Measurements from ENCODE around the gene FEM1B.

Gene FEM1B

DNA sequence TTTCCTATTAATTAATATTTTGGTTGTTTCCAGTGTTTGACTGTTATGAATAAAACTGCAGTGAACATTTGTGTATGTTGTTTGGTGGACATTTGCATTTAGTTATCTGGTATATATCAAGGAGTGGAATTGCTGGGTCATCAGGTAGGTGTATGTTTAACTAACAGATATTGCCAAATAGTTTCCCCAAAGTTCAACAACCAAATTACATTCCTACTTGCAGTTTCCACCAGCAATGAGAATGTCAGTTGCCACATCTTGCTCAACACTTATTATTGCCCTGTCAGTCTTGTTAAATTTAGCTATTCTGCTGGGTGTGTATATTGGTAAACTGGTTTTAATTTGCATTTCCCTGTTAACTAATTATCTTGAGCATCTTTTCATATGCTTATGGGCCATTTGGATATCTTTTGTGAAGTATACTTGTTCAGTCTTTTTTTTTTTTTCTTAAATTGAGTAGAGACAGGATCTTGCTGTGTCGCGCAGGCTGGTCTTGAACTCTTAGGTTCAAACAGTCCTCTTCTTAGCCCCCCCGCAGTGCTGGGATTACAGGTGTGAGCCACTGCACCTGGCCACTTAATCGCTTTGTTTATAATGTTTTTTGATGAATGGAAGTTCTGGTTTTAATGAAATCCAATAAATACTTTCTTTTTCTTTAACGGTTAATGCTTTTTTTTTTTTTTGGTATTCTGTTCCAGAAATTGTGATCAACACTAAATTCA is 7.9 kb downstream of the FEM1B start:
- no peak for DNase-seq (ENCODE audit: low read depth)

GRCh38 chr15:68286256-68286655 is 8.7 kb downstream of the FEM1B start:
- no peak for DNase-seq (ENCODE audit: low read depth)

GRCh38 chr15:68289057-68289456 is 11.5 kb downstream of the FEM1B start:
- DNase-seq (ENCODE audit: low read depth): no peak

DNA sequence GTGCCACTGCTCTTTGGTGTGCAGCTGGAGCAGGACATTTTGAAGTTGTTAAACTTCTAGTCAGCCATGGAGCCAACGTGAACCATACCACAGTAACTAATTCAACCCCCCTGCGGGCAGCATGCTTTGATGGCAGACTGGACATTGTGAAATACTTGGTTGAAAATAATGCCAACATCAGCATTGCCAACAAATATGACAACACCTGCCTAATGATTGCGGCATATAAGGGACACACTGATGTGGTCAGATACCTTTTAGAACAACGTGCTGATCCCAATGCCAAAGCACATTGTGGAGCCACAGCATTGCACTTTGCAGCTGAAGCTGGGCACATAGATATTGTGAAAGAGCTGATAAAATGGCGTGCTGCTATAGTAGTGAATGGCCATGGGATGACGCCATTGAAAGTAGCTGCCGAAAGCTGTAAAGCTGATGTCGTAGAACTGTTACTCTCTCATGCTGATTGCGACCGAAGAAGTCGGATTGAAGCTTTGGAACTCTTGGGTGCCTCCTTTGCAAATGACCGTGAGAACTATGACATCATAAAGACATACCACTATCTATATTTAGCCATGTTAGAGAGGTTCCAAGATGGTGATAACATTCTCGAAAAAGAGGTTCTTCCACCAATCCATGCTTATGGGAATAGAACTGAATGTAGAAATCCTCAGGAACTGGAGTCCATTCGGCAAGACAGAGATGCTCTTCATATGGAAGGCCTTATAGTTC is 12.2 kb downstream of the FEM1B start:
- no peak for DNase-seq (ENCODE audit: low read depth)

- no peak for DNase-seq (ENCODE audit: low read depth)
Observed at GRCh38 chr15:68290715-68291114, 13.2 kb downstream of the FEM1B start.

DNA sequence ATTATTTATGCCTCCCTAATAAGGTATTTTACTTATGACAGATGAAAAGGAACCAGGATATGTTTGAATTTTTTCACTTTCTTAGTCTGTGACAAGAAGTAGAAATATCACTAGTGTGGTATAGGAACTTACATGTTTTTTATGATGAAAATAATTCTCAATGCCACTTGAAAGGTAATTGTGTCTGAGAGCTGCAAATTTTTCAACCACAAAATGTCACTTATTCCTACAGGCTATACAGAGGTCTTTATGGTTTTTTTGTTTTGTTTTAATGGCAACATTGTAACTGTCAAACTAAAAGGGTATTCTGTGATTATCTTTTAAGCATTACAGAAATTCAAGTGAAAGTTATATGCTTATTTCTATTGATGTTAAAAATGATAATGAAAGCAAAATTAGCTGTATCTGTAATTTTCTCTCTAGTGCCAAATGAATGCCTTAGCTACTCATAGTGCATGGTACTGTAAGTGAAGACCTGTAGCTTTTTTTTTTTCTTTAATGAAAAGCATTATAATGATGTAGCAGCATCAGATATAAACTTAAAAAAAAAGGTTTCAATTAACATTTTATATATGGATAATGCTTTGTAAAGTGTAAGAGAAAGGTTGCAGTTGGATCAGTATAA is 14.7 kb downstream of the FEM1B start:
- DNase-seq (ENCODE audit: low read depth): no peak

- no peak for DNase-seq (ENCODE audit: low read depth)
Observed at GRCh38 chr15:68292967-68293366, 15.4 kb downstream of the FEM1B start.

GRCh38 chr15:68295014-68295805 is 17.7 kb downstream of the FEM1B start:
- DNase-seq (ENCODE audit: low read depth): no peak

DNA sequence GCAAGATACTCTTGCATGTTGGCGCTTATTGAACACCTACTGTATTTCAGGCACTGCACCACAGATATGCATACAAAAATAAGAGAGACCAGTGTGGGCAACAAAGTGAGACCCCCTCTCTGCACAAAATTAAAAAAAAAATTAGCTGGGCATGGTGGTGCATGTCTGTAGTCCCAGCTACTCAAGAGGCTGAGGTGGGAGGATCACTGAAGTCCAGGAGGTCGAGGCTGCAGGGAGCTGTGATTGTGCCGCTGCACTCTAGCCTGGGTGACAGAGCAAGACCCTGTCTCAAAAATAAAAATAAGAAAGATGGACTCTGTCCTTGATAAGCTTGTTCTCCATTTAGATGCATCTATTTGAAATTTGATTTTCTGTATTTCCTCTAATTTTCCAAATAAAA is 20.8 kb downstream of the FEM1B start:
- DNase-seq (ENCODE audit: low read depth): no peak

DNA sequence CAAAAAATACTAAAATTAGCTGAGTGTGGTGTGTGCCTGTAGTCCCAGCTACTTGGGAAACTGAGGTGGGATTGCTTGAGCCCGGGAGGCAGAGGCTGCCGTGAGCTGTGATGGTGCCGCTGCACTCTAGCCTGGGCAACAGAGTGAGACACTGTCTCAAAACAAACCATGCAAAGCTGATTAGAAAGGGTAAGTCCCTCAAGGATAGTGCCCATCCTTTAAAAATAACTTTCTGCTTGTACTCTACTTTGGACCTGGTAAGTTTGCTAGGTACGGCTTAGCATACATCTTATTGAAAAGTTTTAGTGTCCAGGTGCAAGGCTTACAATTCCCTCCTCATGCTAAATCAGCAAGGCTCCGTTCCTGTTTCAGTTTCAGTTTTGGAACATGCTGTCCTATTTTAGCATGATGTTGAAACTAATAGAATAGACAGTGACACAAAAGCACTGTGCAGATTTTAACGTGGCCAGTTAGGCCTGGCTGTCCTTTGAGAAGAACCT is 21.4 kb downstream of the FEM1B start:
- DNase-seq (ENCODE audit: low read depth): no peak

- DNase-seq (ENCODE audit: low read depth): no peak
Observed at GRCh38 chr15:68299436-68299835, 21.9 kb downstream of the FEM1B start.

GRCh38 chr15:68300115-68300940 is 22.8 kb downstream of the FEM1B start:
- no peak for DNase-seq (ENCODE audit: low read depth)

GRCh38 chr15:68301301-68301700 is 23.8 kb downstream of the FEM1B start:
- DNase-seq (ENCODE audit: low read depth): no peak

- DNase-seq (ENCODE audit: low read depth): no peak
Observed at GRCh38 chr15:68302729-68303128, 25.2 kb downstream of the FEM1B start.

DNA sequence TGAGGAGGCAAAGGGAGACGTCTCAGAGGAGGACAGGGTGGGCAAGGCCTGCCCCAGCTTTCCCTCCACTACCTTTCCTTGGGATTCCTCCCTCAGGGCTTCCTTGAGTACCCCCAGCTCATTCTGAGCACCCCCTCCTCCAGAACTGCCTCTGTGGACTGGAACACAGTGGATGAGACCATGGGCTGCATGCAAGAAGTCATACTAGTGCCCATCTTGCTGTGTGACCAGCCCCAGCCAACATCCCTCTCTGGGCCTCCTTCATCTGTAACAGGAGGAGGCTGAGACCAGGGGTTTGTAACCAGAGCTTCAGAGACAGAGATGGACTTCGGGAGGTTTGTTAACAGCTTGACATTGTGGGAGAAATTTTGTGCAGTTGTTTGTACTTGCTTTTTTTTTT is 25.6 kb downstream of the FEM1B start:
- DNase-seq (ENCODE audit: low read depth): no peak

DNA sequence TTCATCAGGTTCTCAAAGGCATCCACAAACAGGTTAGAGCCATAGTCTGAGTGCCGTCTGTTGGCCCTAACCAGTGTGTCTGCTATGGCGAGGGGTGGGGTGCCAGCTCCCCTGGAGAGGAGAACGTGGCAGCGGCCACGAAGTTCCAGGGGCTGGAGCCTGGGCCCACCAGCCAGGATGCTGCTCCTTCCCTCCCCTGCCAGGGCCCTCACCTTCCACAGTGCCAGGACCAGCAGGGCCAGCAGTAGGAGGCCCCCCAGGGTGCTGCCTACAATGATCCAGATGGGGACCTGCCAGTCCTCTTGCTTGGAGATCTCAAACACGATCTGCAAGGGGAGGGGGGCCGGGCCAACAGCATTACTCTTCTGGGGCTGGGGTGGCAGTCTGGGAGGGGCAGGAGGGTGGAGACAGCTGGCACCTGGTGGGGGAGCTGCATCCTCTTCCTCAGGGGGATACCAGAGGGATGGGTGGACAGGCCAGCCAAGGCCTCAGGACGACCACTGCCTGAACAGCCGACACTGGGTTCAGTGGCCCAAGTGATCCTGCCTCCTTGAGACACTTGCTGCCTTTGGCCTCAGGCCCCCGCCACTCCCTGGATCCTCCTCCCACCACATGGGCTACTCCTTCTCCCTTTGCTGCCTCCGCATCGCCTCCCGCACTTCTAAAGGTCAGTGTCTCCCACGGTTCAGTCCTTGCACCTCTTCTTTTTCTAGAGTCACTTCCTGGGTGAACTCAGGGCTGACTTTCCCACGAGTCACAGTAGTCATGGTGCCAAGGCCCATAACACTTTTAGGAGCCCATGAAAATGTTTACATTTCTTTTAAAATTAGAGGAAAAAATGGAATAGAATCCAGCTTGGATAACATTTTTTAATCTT is 26.3 kb downstream of the FEM1B start:
- no peak for DNase-seq (ENCODE audit: low read depth)

- DNase-seq (ENCODE audit: low read depth): no peak
Observed at GRCh38 chr15:68304589-68305337, 27.2 kb downstream of the FEM1B start.

DNA sequence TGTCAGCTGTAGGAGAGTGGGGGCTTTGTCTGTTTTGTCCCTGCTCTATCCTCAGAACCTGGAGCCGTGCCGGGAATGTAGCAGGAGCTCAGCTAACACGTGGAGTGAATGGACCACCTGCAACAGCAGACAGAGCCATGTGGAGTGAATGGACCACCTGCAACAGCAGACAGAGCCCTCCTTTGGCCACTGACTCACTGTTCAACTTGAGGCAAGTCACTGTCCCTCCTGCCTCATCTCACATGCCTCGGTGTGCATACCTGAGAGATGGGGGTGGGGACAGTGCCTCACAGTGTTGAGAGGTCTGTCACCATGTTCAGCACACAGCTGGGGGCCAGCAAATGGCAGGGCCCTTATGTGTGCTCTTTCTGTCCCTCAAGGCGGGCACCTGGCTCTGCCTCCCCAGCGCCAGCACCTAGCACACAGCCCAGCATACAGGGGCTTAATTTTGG is 27.9 kb downstream of the FEM1B start:
- DNase-seq (ENCODE audit: low read depth): no peak

- DNase-seq (ENCODE audit: low read depth): no peak
Observed at GRCh38 chr15:68307131-68307928, 29.8 kb downstream of the FEM1B start.
